ENCODE results near the gene MALT1. TPM values are rescaled to one million over a fixed set of nuclear protein-coding genes. Genes with fewer than 3 reads are reported as not detected.
"Not testable (repeated sequence)": the region's sequence is repeated elsewhere in the genome, so short reads cannot be mapped to it uniquely, and the experiment has no call there.

Gene MALT1
- total and polyA plus RNA-seq, 2 donors (not counting 1 experiment from before 2014, with no cell fraction given): 42.4 to 81.2 TPM

DNA sequence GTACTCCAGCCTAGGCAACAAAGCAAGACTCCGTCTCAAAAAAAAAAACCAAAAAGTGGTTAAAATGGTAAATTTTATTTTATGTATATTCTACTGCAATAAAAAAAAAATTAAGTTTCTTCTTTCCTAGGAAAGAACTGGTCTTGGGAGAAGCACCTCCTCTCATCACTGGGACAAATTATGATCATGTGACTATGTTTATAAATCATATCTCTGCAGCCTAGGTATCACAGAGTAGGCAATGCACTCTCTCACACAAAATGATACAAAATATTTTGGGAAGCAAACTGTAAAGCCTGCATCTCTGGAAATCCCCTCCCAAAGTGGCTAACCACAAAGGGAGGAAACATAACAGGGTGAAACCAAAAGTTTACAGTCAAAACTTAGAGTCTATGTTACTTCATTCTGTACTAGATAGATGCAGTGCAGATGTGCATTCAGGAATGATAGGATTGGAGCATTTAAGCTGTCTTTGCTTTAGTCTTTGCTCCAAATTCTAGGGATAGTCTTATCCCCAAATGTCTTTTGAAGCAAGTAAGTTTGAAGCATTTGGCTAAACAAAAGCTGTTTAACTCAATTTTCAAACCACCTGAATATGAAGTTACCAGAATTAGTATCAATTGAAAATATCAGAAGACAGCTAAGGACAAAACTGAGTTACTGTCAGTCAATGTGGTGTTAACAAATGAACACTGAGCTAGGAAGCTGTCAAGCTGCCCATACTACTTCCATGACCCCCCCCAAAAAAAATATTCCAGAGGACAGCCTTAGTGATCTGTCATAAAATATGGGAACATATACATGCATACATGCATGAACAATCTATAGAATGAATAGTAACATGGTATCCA lies 21.1 kb upstream of the MALT1 start:
- no peaks in the 10 kb centered on the region for H3K27me3 Mint-ChIP-seq
- no CpG with 5 or more reads among the region's 1 CpG for WGBS (ENCODE audit: insufficient coverage)
- Histone ChIP-seq H2AFZ (ENCODE audit: insufficient read depth, low read depth, low read length, poor library complexity, severe bottlenecking) (no peak overlapping the region), H4K20me1 (ENCODE audit: control insufficient read depth, insufficient read depth, low read length, poor library complexity, severe bottlenecking) (no peaks in the 10 kb centered on the region), H3K4me3 (ENCODE audit: control extremely low read depth in 1 of 5, extremely low read depth in 1 of 5, insufficient read depth in 1 of 5, low read depth in 2 of 5, low read length in 4 of 5) (peak overlapping the region in 4 of 5 experiments; percentile 12 to 59 (median 19)), H3K27ac (ENCODE audit: low read length in 2 of 2) (peak overlapping the region; percentile 48 to 69), H3K27me3 (replicated peaks in 1 of 4; ENCODE audit: control extremely low read depth in 1 of 4, control insufficient read depth in 3 of 4, insufficient read depth in 4 of 4, low read length in 3 of 4) (no peaks in the 10 kb centered on the region), H3K36me3 (replicated peaks in 1 of 2; ENCODE audit: control extremely low read depth in 1 of 2, control insufficient read depth in 1 of 2, extremely low read depth in 1 of 2, insufficient read depth in 2 of 2, low read length in 1 of 2) (no peaks in the 10 kb centered on the region), H3K4me1 (ENCODE audit: control insufficient read depth in 2 of 2, insufficient read depth in 2 of 2, low read length in 2 of 2) (peaks cover 49 to 72% of the 10 kb centered on the region in 2 donors), H3K9ac (ENCODE audit: low read length) (peak overlapping the region; percentile 38), H3K79me2 (ENCODE audit: control insufficient read depth, insufficient read depth, low read length) (no peaks in the 10 kb centered on the region), H3K4me2 (replicated peaks; ENCODE audit: low read depth, low read length, poor library complexity, severe bottlenecking) (peak overlapping the region; percentile 77), H3K9me3 (ENCODE audit: control extremely low read depth in 1 of 3, control insufficient read depth in 2 of 3, insufficient read depth in 1 of 3, low read length in 2 of 3) (peaks cover 3 to 26% (median 12%) of the 10 kb centered on the region in 3 donors)
- peak; percentile 90 for ATAC-seq (ENCODE audit: low read depth)
- TF ChIP-seq EZH2 (IDR thresholded peaks at IDR 0.05; ENCODE audit: borderline replicate concordance, insufficient read depth, low read depth, low read length, poor library complexity, severe bottlenecking): no peak
- TF ChIP-seq, protein P1, sequence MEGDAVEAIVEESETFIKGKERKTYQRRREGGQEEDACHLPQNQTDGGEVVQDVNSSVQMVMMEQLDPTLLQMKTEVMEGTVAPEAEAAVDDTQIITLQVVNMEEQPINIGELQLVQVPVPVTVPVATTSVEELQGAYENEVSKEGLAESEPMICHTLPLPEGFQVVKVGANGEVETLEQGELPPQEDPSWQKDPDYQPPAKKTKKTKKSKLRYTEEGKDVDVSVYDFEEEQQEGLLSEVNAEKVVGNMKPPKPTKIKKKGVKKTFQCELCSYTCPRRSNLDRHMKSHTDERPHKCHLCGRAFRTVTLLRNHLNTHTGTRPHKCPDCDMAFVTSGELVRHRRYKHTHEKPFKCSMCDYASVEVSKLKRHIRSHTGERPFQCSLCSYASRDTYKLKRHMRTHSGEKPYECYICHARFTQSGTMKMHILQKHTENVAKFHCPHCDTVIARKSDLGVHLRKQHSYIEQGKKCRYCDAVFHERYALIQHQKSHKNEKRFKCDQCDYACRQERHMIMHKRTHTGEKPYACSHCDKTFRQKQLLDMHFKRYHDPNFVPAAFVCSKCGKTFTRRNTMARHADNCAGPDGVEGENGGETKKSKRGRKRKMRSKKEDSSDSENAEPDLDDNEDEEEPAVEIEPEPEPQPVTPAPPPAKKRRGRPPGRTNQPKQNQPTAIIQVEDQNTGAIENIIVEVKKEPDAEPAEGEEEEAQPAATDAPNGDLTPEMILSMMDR (IDR thresholded peaks at IDR 0.05): no peak
- POLR2A ChIA-PET: interaction anchor here (0.9 kb wide), 1 partner anchor 93 kb away, joined by 3 read pairs; no protein-coding TSS in a partner anchor
- H3K27ac Mint-ChIP-seq: peak overlapping the region; percentile 90
- peak overlapping the region; percentile 61 for H3K4me3 Mint-ChIP-seq
- DNase-seq: peak; percentile 85
- intact Hi-C loops (cut with micrococcal nuclease): loop anchor here (1.0 to 10.0 kb wide), 3 partner anchors 8 to 315 kb away; partner anchors contain the start of gene MALT1
- H3K9me3 Mint-ChIP-seq (ENCODE audit: insufficient read depth): peaks cover 17% of the 10 kb centered on the region
- peaks cover 66% of the 10 kb centered on the region for H3K4me1 Mint-ChIP-seq
- CTCF ChIA-PET: interaction anchor here (0.9 to 1.1 kb wide), 2 partner anchors 9 to 113 kb away, joined by 3 to 4 read pairs; no protein-coding TSS in a partner anchor

DNA sequence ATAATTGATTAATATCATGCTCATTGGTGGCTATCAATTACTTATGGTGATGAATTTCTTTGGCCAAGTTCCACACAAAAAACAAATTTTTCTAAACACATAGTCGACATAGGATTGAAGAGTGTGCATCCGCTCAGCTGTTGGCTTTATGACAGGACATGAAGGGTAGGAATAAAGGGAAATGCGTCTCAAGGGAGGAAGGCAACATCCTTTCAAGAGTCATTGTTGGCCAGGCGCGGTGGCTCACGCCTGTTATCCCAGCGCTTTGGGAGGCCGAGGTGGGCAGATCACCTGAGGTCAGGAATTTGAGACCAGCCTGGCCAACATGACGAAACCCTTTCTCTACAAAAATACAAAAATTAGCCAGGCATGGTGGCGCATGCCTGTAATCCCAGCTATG lies 20.4 kb upstream of the MALT1 start:
- not testable (repeated sequence) for H3K27me3 ChIP-seq (replicated peaks in 1 of 4; ENCODE audit: control extremely low read depth in 1 of 4, control insufficient read depth in 3 of 4, insufficient read depth in 4 of 4, low read length in 3 of 4); H3K79me2 ChIP-seq (ENCODE audit: control insufficient read depth, insufficient read depth, low read length); H2AFZ ChIP-seq (ENCODE audit: insufficient read depth, low read depth, low read length, poor library complexity, severe bottlenecking); ATAC-seq (ENCODE audit: low read depth); DNase-seq; H3K36me3 ChIP-seq (replicated peaks in 1 of 2; ENCODE audit: control extremely low read depth in 1 of 2, control insufficient read depth in 1 of 2, extremely low read depth in 1 of 2, insufficient read depth in 2 of 2, low read length in 1 of 2); H4K20me1 ChIP-seq (ENCODE audit: control insufficient read depth, insufficient read depth, low read length, poor library complexity, severe bottlenecking); H3K27me3 Mint-ChIP-seq
- Histone ChIP-seq H3K9me3 (ENCODE audit: control extremely low read depth in 1 of 3, control insufficient read depth in 2 of 3, insufficient read depth in 1 of 3, low read length in 2 of 3) (peaks cover 3 to 27% (median 18%) of the 10 kb centered on the region in 3 donors), H3K4me2 (replicated peaks; ENCODE audit: low read depth, low read length, poor library complexity, severe bottlenecking) (peak overlapping the region; percentile 77), H3K9ac (ENCODE audit: low read length) (peak overlapping the region; percentile 38), H3K4me3 (ENCODE audit: control extremely low read depth in 1 of 5, extremely low read depth in 1 of 5, insufficient read depth in 1 of 5, low read depth in 2 of 5, low read length in 4 of 5) (peak overlapping the region in 1 of 5 experiments; percentile 59), H3K27ac (ENCODE audit: low read length in 2 of 2) (peak overlapping the region; percentile 48 to 69), H3K4me1 (ENCODE audit: control insufficient read depth in 2 of 2, insufficient read depth in 2 of 2, low read length in 2 of 2) (peaks cover 49 to 73% of the 10 kb centered on the region in 2 donors)
- peak overlapping the region; percentile 61 for H3K4me3 Mint-ChIP-seq
- intact Hi-C loops (cut with micrococcal nuclease): loop anchor here (1.0 to 10.0 kb wide), 3 partner anchors 7 to 314 kb away; partner anchors contain the start of gene MALT1
- 95% methylated on average over 9 of the region's 10 CpGs for WGBS (ENCODE audit: insufficient coverage)
- H3K27ac Mint-ChIP-seq: peak overlapping the region; percentile 90
- ChIA-PET POLR2A (interaction anchor here (0.9 kb wide), 1 partner anchor 94 kb away, joined by 3 read pairs; no protein-coding TSS in a partner anchor), CTCF (interaction anchor here (0.9 to 1.1 kb wide), 2 partner anchors 9 to 113 kb away, joined by 3 to 4 read pairs; no protein-coding TSS in a partner anchor)
- H3K9me3 Mint-ChIP-seq (ENCODE audit: insufficient read depth): peaks cover 17% of the 10 kb centered on the region
- peaks cover 70% of the 10 kb centered on the region for H3K4me1 Mint-ChIP-seq

DNA sequence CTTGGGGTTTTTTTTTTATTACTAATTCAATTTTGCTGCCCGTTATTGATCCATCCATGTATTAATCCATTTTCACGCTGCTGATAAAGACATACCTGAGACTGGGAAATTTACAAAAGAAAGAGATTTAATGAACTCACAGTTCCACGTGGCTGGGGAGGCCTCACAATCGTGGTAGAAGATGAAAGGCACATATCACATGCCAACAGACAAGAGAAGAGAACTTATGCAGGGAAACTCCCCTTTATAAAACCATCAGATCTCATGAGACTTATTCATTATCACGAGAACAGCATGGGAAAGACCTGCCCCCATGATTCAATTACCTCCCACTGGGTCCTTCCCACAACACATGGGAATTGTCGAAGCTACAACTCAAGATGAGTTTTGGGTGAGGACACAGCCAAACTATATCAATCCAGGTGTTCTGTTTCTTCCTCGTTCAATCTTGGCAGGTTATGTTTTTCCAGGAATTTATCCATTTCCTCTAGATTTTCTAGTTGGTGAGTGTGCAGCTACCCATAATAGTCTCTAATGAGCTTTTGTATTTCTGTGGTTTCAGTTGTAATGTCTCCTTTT lies 18.0 kb upstream of the MALT1 start:
- Histone ChIP-seq H3K9me3 (ENCODE audit: control extremely low read depth in 1 of 3, control insufficient read depth in 2 of 3, insufficient read depth in 1 of 3, low read length in 2 of 3) (peaks cover 1 to 18% (median 10%) of the 10 kb centered on the region in 3 donors), H3K4me1 (ENCODE audit: control insufficient read depth in 2 of 2, insufficient read depth in 2 of 2, low read length in 2 of 2) (peaks cover 63 to 83% of the 10 kb centered on the region in 2 donors), H3K27ac (ENCODE audit: low read length in 2 of 2) (peak overlapping the region in 1 of 2 donors; percentile 70)
- H3K36me3 ChIP-seq (replicated peaks in 1 of 2; ENCODE audit: control extremely low read depth in 1 of 2, control insufficient read depth in 1 of 2, extremely low read depth in 1 of 2, insufficient read depth in 2 of 2, low read length in 1 of 2); H3K79me2 ChIP-seq (ENCODE audit: control insufficient read depth, insufficient read depth, low read length); DNase-seq; H3K4me3 ChIP-seq (ENCODE audit: control extremely low read depth in 1 of 5, extremely low read depth in 1 of 5, insufficient read depth in 1 of 5, low read depth in 2 of 5, low read length in 4 of 5); H3K9ac ChIP-seq (ENCODE audit: low read length); H3K27me3 Mint-ChIP-seq; H2AFZ ChIP-seq (ENCODE audit: insufficient read depth, low read depth, low read length, poor library complexity, severe bottlenecking); H3K27me3 ChIP-seq (replicated peaks in 1 of 4; ENCODE audit: control extremely low read depth in 1 of 4, control insufficient read depth in 3 of 4, insufficient read depth in 4 of 4, low read length in 3 of 4); H4K20me1 ChIP-seq (ENCODE audit: control insufficient read depth, insufficient read depth, low read length, poor library complexity, severe bottlenecking); H3K4me2 ChIP-seq (replicated peaks; ENCODE audit: low read depth, low read length, poor library complexity, severe bottlenecking); ATAC-seq (ENCODE audit: low read depth); POLR2A ChIA-PET; CTCF ChIA-PET: not testable (repeated sequence)
- intact Hi-C loops (cut with micrococcal nuclease): loop anchor here (10.0 kb wide), 1 partner anchor 312 kb away; no protein-coding TSS in a partner anchor
- Mint-ChIP-seq H3K4me1 (peaks cover 82% of the 10 kb centered on the region), H3K9me3 (ENCODE audit: insufficient read depth) (peaks cover 17% of the 10 kb centered on the region), H3K4me3 (peak overlapping the region; percentile 61), H3K27ac (peak overlapping the region; percentile 84)
- 29% methylated on average over 2 of the region's 7 CpGs for WGBS (ENCODE audit: insufficient coverage)

All from B cell (primary cell).